Sigmoid colon (tissue), 7 donors: ENCODE measurements around the gene NOL9. TPM values are rescaled to one million over a fixed set of nuclear protein-coding genes. Genes with fewer than 3 reads are reported as not detected.
A peak's percentile ranks its signal among the peaks of the same experiment; 100 is the strongest.

Experiments used
- DNase-seq: peaks from one replicate; pipeline ENCODE4 v3.0.0-alpha.2; 2019
- H3K27ac ChIP-seq, 4 donors: fragments of 200-600 bp; sonication (generic); one replicate each; pipeline ENCODE4 v1.5.1; 2016 to 2019; ENCODE audit warnings: mild to moderate bottlenecking in 1 of 4
- H3K27me3 ChIP-seq, 3 donors: fragments of 200-600 bp; sonication (generic); one replicate each; pipeline ENCODE4 v1.5.1; 2019; ENCODE audit warnings: mild to moderate bottlenecking in 1 of 3
- H3K36me3 ChIP-seq, 4 donors: fragments of 200-600 bp; sonication (generic); one replicate each; pipeline ENCODE4 v1.5.1; 2016 to 2019
- H3K4me1 ChIP-seq, 4 donors: fragments of 200-600 bp; sonication (generic); one replicate each; pipeline ENCODE4 v1.5.1; 2017 to 2019
- H3K4me3 ChIP-seq, 4 donors: fragments of 200-600 bp; sonication (generic); one replicate each; pipeline ENCODE4 v1.5.1; 2017 to 2019; ENCODE audit warnings: mild to moderate bottlenecking in 2 of 4, moderate library complexity in 1 of 4
- H3K9me3 ChIP-seq, 4 donors: fragments of 200-600 bp in 3 of 4; sonication (generic) in 3 of 4; one replicate each; pipeline versions ENCODE4 v1.5.1 to v1.6.1; 2013 to 2019
- EP300 ChIP-seq, 4 donors: sonication (generic); formaldehyde crosslinking; IDR thresholded peaks; one replicate each; pipeline ENCODE4 v1.6.1; 2017; ENCODE audit warnings: antibody characterized with exemption in 4 of 4
- POLR2A ChIP-seq, 2 donors: fragments of 450-650 bp; IDR thresholded peaks; one replicate each; pipeline ENCODE4 v1.6.1; 2016; ENCODE audit warnings: antibody characterized with exemption in 2 of 2, mild to moderate bottlenecking in 2 of 2, moderate library complexity in 2 of 2
- POLR2AphosphoS5 ChIP-seq, 4 donors: sonication (generic); formaldehyde crosslinking; IDR thresholded peaks; one replicate each; pipeline ENCODE4 v1.6.1; 2017; ENCODE audit warnings: antibody characterized with exemption in 4 of 4
- WGBS, 2 donors: extraction: QIAGEN DNeasy Blood & Tissue Kit; methylation state at CpG; one replicate each; pipeline ENCODE4 v1.1.7; 2013; 5-methylcytosine and 5-hydroxymethylcytosine counted together
- intact Hi-C: fragments of 100-400 bp; cut with DNase I; formaldehyde crosslinking; loops from one replicate; pipeline ENCODE4 v1.15.1; 2023
- polyA plus RNA-seq, 3 donors: library from polyadenylated mRNA; stranded (reverse); fragments of 200-250 nt; gene quantifications; one replicate each; pipeline ENCODE4 v1.2.3, GENCODE V29; 2013
- total RNA-seq, 4 donors: library from RNA; depleted of rRNA; stranded (reverse); fragments of >200 nt; gene quantifications; one replicate each; pipeline ENCODE4 v1.1.0, GENCODE V29; 2016
- TF ChIP-seq, protein P1 (sequence below), 4 experiments: fragments of 450-650 bp in 3 of 4; fragments of 200-600 bp in 1 of 4; IDR thresholded peaks; one replicate each; pipeline ENCODE4 v1.5.1; 2016 to 2019; ENCODE audit warnings: antibody characterized with exemption in 4 of 4, mild to moderate bottlenecking in 3 of 4, moderate library complexity in 2 of 4
- donor health status: healthy with polysubstance abuse.
- donor health status: Bipolar disorder and iron deficiency.
- donor health status: healthy.

The NOL9 gene
- total and polyA plus RNA-seq, 7 donors: 1.2 to 29.6 (median 17.3) TPM

DNA sequence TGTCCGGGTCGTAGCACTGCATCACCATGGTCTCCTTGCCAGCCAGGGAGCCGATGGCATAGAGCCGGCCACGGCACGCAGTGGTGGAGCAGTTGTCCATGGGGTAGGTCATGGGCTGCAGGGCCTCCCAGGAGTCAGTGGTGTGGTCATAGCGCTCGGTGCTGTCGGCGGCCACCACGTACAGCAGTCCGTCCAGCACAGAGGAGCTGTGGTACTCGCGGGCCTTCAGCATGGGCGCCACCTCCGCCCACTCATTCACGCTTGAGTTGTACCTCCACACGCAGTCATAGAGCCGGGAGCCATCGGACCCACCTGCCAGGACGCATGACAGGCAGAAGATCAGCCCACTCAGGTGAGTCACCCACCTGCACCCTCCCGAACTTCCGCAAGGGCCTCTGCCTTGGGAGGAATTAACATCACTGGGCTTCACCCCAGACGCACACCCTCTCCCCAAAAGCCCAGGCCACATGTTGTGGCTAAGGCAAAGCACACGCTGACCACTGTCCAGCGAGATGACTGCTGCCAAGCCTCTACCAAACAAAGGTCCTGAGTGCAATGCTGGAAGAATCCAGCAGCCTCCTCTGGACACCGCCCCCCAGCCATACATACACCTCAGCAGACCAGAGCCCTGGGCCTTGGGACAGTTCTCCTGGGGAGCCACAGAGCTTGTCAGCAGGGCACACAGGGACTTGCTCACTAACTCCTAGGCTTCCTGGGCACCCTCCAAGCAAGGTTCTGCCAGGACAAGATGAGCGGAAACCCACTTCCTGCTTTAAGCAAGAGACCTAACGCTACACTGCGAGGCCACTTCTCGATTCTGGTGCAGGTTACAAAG lies 45.0 kb upstream of the NOL9 start:
- peaks cover 30 to 52% (median 45%) of the 10 kb centered on the region in 4 donors for H3K36me3 ChIP-seq
- 77 to 88% methylated on average over 31 of the region's 31 CpGs for WGBS, 2 donors
- H3K9me3 ChIP-seq: no peaks in the 10 kb centered on the region
- no peak for DNase-seq
- no peaks in the 10 kb centered on the region for H3K27me3 ChIP-seq
- TF ChIP-seq EP300 (IDR thresholded peaks at IDR 0.05): no peak
- TF ChIP-seq, protein P1, sequence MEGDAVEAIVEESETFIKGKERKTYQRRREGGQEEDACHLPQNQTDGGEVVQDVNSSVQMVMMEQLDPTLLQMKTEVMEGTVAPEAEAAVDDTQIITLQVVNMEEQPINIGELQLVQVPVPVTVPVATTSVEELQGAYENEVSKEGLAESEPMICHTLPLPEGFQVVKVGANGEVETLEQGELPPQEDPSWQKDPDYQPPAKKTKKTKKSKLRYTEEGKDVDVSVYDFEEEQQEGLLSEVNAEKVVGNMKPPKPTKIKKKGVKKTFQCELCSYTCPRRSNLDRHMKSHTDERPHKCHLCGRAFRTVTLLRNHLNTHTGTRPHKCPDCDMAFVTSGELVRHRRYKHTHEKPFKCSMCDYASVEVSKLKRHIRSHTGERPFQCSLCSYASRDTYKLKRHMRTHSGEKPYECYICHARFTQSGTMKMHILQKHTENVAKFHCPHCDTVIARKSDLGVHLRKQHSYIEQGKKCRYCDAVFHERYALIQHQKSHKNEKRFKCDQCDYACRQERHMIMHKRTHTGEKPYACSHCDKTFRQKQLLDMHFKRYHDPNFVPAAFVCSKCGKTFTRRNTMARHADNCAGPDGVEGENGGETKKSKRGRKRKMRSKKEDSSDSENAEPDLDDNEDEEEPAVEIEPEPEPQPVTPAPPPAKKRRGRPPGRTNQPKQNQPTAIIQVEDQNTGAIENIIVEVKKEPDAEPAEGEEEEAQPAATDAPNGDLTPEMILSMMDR (IDR thresholded peaks at IDR 0.05): no peak
- no peak for TF ChIP-seq POLR2AphosphoS5 (IDR thresholded peaks at IDR 0.05)
- no peak for TF ChIP-seq POLR2A (IDR thresholded peaks at IDR 0.05)
- H3K4me1 ChIP-seq: peaks cover 0 to 65% (median 61%) of the 10 kb centered on the region in 4 donors
- H3K27ac ChIP-seq: peak overlapping the region; percentile 97 to 99 (median 98)
- intact Hi-C loops: loop anchor here (5.0 kb wide), 2 partner anchors 38 to 42 kb away; partner anchors contain the start of gene TAS1R1
- H3K4me3 ChIP-seq: peak overlapping the region; percentile 77 to 96 (median 89)

DNA sequence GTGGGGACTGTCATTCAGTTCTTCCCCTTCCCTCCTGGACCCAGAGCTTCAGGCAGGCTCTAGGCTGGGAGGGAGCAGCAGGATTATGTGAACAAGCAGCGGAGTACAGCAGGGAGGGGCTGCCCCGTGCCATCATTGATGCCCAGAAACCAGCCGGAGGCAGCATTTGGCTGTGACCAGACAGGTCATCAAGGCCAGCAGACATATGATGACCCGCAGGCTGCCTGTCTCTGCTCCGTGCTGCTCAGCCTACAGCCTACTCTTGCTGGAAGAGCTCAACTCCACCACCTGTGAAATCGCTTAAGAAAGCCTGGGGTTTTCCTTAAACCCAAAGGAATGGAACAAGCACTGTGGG lies 43.4 kb upstream of the NOL9 start:
- intact Hi-C loops: loop anchor here (5.0 kb wide), 2 partner anchors 40 kb away; partner anchors contain the start of gene TAS1R1
- WGBS, 2 donors: 93% methylated on average over 6 of the region's 6 CpGs
- TF ChIP-seq POLR2AphosphoS5 (IDR thresholded peaks at IDR 0.05): no peak
- TF ChIP-seq, protein P1 (IDR thresholded peaks at IDR 0.05): no peak
- TF ChIP-seq EP300 (IDR thresholded peaks at IDR 0.05): no peak
- no peak for TF ChIP-seq POLR2A (IDR thresholded peaks at IDR 0.05)
- no peaks in the 10 kb centered on the region for H3K27me3 ChIP-seq
- H3K9me3 ChIP-seq: no peaks in the 10 kb centered on the region
- H3K4me1 ChIP-seq: peaks cover 0 to 54% (median 53%) of the 10 kb centered on the region in 4 donors
- peak overlapping the region in 2 of 4 donors; percentile 8 to 30 for H3K4me3 ChIP-seq
- DNase-seq: no peak
- H3K27ac ChIP-seq: peak overlapping the region in 3 of 4 donors; percentile 97 to 99 (median 99)
- H3K36me3 ChIP-seq: peaks cover 43 to 68% (median 61%) of the 10 kb centered on the region in 4 donors

DNA sequence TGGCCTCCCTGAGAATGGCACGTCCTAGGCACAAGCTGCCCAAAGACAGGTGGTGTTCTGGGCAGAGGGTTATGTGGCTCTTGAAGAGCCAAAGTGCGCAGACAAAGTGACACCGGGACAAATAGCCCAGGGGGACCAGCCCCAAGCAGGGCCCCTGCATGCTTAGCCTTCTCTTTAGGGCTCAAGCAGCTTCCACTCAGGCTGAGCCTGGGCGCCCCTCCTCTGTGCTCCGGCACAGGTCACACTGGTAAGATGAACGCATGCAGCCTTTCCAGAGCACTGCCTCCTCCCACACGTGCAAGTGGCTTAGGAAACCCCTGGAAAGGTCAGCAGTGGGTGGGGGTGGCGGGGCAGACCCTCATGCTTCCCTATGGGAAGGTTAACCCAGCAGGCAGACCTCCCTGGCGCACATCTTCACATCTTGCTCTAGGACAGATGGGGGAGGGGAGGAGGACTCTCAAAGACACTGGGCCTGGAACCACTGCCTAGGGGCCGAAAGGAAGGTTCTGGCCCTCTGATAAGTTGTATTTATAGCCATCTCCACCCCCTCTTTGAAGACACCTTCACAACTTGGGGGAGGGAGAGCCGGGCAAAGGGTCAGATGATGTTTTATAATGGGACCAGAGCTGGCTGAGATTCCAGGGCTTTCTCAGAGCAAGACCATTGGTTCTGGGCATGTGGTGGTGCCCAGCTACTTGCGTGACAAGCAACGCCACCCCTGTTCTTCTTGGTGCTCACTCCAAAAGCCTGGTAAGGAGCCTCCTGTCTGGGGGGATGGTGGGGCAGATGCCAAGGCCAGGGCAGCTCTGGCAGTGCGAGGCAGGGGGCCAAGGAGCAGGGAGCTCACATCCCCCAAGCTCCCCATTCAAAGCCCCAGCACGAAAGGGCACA lies 42.8 kb upstream of the NOL9 start:
- Histone ChIP-seq H3K4me1 (peaks cover 0 to 60% (median 57%) of the 10 kb centered on the region in 4 donors), H3K4me3 (peak overlapping the region; percentile 2 to 30 (median 9)), H3K27ac (peak overlapping the region; percentile 14 to 99 (median 98)), H3K9me3 (no peaks in the 10 kb centered on the region), H3K36me3 (peaks cover 50 to 74% (median 67%) of the 10 kb centered on the region in 4 donors), H3K27me3 (no peaks in the 10 kb centered on the region)
- TF ChIP-seq POLR2AphosphoS5 (IDR thresholded peaks at IDR 0.05) (no peak), EP300 (IDR thresholded peaks at IDR 0.05) (no peak), POLR2A (IDR thresholded peaks at IDR 0.05) (no peak)
- TF ChIP-seq, protein P1 (IDR thresholded peaks at IDR 0.05): no peak
- WGBS, 2 donors: 88 to 91% methylated on average over 15 of the region's 15 CpGs
- intact Hi-C loops: loop anchor here (5.0 kb wide), 2 partner anchors 40 kb away; partner anchors contain the start of gene TAS1R1
- no peak for DNase-seq

DNA sequence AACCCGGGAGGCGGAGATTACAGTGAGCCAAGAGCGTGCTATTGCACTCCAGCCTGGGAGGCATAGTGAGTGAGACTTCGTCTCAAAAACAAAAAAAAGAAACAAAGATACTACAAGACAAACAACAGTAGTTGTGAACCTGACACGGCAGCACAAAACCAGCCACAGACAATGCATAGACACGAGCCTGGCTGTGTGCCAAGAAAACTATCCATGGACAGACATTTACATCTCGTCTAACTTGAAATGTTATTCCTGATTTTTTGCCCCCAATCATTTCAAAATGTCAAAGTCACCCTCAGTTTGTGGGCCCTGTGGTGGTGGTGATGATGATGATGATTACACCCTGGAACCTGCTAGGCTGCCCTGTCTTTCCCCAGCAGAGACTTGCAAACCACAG lies 42.0 kb upstream of the NOL9 start:
- Histone ChIP-seq H3K36me3 (peaks cover 50 to 82% (median 74%) of the 10 kb centered on the region in 4 donors), H3K27me3 (no peaks in the 10 kb centered on the region), H3K27ac (peak overlapping the region; percentile 14 to 99 (median 98)), H3K4me1 (peaks cover 0 to 67% (median 65%) of the 10 kb centered on the region in 4 donors), H3K9me3 (no peaks in the 10 kb centered on the region), H3K4me3 (peak overlapping the region; percentile 2 to 30 (median 9))
- TF ChIP-seq, protein P1 (IDR thresholded peaks at IDR 0.05): no peak
- TF ChIP-seq POLR2AphosphoS5 (IDR thresholded peaks at IDR 0.05) (no peak), POLR2A (IDR thresholded peaks at IDR 0.05) (no peak), EP300 (IDR thresholded peaks at IDR 0.05) (no peak)
- no peak for DNase-seq
- intact Hi-C loops: loop anchor here (5.0 kb wide), 2 partner anchors 39 to 41 kb away; partner anchors contain the start of gene TAS1R1
- WGBS, 2 donors: 71 to 80% methylated on average over 7 of the region's 7 CpGs
